HEK293T (cell line): Measurements from ENCODE around the gene SLC47A2.

ENCODE experiments used
- ARNT ChIP-seq: fragments of 450-650 bp; IDR thresholded peaks from 2 replicates; pipeline ENCODE4 v1.6.1; 2017; ENCODE audit warnings: mild to moderate bottlenecking
- BHLHE40 ChIP-seq: fragments of 450-650 bp; IDR thresholded peaks from 2 replicates; pipeline ENCODE4 v1.6.1; 2016; ENCODE audit warnings: mild to moderate bottlenecking, moderate library complexity, borderline replicate concordance
- ELF4 ChIP-seq: fragments of 450-650 bp; IDR thresholded peaks from 2 replicates; pipeline ENCODE4 v1.6.1; 2017; ENCODE audit warnings: antibody characterized with exemption
- FOXK2 ChIP-seq: fragments of 450-650 bp; IDR thresholded peaks from 2 replicates; pipeline ENCODE4 v1.6.1; 2016; ENCODE audit warnings: mild to moderate bottlenecking
- FOXM1 ChIP-seq: fragments of 450-650 bp; IDR thresholded peaks from 2 replicates; pipeline ENCODE4 v1.6.1; 2017; ENCODE audit warnings: mild to moderate bottlenecking, borderline replicate concordance
- HDGF ChIP-seq: fragments of 450-650 bp; IDR thresholded peaks from 2 replicates; pipeline ENCODE4 v1.6.1; 2017; ENCODE audit warnings: antibody characterized with exemption, borderline replicate concordance
- SP1 ChIP-seq: fragments of 450-650 bp; IDR thresholded peaks from 2 replicates; pipeline ENCODE4 v1.6.1; 2017
- SUZ12 ChIP-seq: fragments of 450-650 bp; IDR thresholded peaks from 2 replicates; pipeline ENCODE4 v1.6.1; 2016; ENCODE audit warnings: mild to moderate bottlenecking
- TARDBP ChIP-seq: fragments of 450-650 bp; IDR thresholded peaks from 2 replicates; pipeline ENCODE4 v1.6.1; 2016
- TF ChIP-seq, protein P1 (sequence below): fragments of 450-650 bp; IDR thresholded peaks from 2 replicates; pipeline ENCODE4 v1.6.1; 2016

- TF ChIP-seq FOXM1 (no peak), BHLHE40 (no peak), ARNT (no peak), SP1 (no peak), FOXK2 (no peak), SUZ12 (no peak), TARDBP (no peak), HDGF (no peak), ELF4 (no peak)
- TF ChIP-seq, protein P1, sequence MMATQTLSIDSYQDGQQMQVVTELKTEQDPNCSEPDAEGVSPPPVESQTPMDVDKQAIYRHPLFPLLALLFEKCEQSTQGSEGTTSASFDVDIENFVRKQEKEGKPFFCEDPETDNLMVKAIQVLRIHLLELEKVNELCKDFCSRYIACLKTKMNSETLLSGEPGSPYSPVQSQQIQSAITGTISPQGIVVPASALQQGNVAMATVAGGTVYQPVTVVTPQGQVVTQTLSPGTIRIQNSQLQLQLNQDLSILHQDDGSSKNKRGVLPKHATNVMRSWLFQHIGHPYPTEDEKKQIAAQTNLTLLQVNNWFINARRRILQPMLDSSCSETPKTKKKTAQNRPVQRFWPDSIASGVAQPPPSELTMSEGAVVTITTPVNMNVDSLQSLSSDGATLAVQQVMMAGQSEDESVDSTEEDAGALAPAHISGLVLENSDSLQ, result no peak
Observed at GRCh38 chr17:19738073-19738449, 21.7 kb upstream of the SLC47A2 start.
